Fibroblast of the aortic adventitia (primary cell): ENCODE data around the gene SENP2. TPM values are rescaled to one million over a fixed set of nuclear protein-coding genes. Genes with fewer than 3 reads are reported as not detected.
"Not testable (repeated sequence)": the region's sequence is repeated elsewhere in the genome, so short reads cannot be mapped to it uniquely, and the experiment has no call there.

Source experiments
- DNase-seq: peaks from one replicate; pipeline ENCODE4 v3.0.0-alpha.2; 2010; ENCODE audit warnings: low read depth
- H3K4me3 ChIP-seq: 2 replicates; pipeline ENCODE4 v1.5.1; 2011; ENCODE audit warnings: low read depth, mild to moderate bottlenecking, control low read depth, low read length, moderate library complexity
- CTCF ChIP-seq: IDR thresholded peaks from 2 replicates; pipeline ENCODE4 v1.5.1; 2011; ENCODE audit warnings: mild to moderate bottlenecking, low read length, control low read depth, inconsistent platforms; ENCODE audit not compliant: insufficient read depth
- total RNA-seq: library from RNA; depleted of rRNA; stranded (reverse); fragments of >200 nt; gene quantifications from 2 replicates; pipeline ENCODE4 v1.2.3, GENCODE V29; 2012; ENCODE audit warnings: low replicate concordance

The SENP2 gene
- total RNA-seq, 1 donor, result 34.8 TPM

GRCh38 chr3:185561374-185561943, 24.6 kb upstream of the SENP2 start:
- no peak overlapping the region for H3K4me3 ChIP-seq
- no peak for DNase-seq
- no peak for TF ChIP-seq CTCF

- no peak for TF ChIP-seq CTCF
- no peak overlapping the region for H3K4me3 ChIP-seq
- DNase-seq, result no peak
Observed at GRCh38 chr3:185561958-185562357, 24.1 kb upstream of the SENP2 start.

GRCh38 chr3:185572183-185572582, 13.9 kb upstream of the SENP2 start:
- no peak overlapping the region for H3K4me3 ChIP-seq
- no peak for DNase-seq
- no peak for TF ChIP-seq CTCF

GRCh38 chr3:185575108-185575869, 10.8 kb upstream of the SENP2 start:
- TF ChIP-seq CTCF, result peak; percentile 55
- DNase-seq, result peak; percentile 58
- not testable (repeated sequence) for H3K4me3 ChIP-seq

DNA sequence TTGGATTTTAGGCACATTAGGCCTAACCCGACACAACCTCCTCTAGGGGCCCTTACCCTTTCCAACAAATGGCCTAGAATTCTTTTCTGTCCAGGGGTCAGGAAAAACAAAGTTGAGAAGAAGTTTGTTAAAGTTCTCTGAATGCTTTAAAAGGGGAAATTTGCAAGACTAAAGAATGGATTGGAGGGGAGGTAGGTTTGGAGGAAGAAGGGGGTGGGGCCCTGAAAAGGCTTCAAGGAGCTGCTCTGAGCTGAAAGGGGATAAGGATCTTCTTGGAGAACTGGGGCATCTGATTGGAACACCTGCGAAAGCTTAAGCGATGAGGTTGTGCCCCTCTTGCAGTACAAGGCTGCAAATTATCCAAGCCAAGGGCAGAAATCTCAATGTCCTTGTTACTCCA, 3.9 kb upstream of the SENP2 start:
- no peak for DNase-seq
- no peak overlapping the region for H3K4me3 ChIP-seq
- TF ChIP-seq CTCF, result no peak

GRCh38 chr3:185582871-185583270, 3.2 kb upstream of the SENP2 start:
- TF ChIP-seq CTCF, result no peak
- no peak for DNase-seq
- H3K4me3 ChIP-seq, result no peak overlapping the region
